ENCODE results near the gene DKK3. TPM values are rescaled to one million over a fixed set of nuclear protein-coding genes. Genes with fewer than 3 reads are reported as not detected.

DKK3 gene
- polyA plus RNA-seq, 1 experiment, result 1,276 TPM

DNA sequence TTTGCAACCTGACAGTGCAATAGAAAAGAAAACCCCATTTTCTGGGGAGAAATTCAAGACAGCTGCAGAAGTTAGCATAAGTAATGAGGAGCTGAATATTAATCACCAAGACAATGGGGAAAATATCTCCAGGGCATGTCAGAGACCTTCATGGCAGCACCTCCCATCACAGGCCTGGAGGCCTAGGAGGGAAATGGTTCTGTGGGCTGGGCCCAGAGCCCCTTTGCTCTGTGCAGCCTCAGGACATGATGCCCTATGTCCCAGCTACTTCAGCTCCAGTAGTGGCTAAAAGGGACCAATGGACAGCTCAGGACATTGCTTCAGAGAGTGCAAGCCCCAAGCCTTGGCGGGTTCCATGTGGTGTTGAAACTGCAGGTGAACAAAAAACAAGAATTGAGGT is 14.6 kb upstream of the DKK3 start:
- no peak for DNase-seq (ENCODE audit: low read depth)
- TF ChIP-seq, protein P1, sequence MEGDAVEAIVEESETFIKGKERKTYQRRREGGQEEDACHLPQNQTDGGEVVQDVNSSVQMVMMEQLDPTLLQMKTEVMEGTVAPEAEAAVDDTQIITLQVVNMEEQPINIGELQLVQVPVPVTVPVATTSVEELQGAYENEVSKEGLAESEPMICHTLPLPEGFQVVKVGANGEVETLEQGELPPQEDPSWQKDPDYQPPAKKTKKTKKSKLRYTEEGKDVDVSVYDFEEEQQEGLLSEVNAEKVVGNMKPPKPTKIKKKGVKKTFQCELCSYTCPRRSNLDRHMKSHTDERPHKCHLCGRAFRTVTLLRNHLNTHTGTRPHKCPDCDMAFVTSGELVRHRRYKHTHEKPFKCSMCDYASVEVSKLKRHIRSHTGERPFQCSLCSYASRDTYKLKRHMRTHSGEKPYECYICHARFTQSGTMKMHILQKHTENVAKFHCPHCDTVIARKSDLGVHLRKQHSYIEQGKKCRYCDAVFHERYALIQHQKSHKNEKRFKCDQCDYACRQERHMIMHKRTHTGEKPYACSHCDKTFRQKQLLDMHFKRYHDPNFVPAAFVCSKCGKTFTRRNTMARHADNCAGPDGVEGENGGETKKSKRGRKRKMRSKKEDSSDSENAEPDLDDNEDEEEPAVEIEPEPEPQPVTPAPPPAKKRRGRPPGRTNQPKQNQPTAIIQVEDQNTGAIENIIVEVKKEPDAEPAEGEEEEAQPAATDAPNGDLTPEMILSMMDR (IDR thresholded peaks at IDR 0.05; ENCODE audit: insufficient read depth, low read depth, low read length), result no peak
- Histone ChIP-seq H3K27me3 (ENCODE audit: control insufficient read depth, insufficient read depth, low read length) (no peaks in the 10 kb centered on the region), H3K36me3 (ENCODE audit: control insufficient read depth, insufficient read depth, low read length) (no peaks in the 10 kb centered on the region), H3K4me3 (ENCODE audit: low read depth, low read length) (no peak overlapping the region)
- ChIA-PET POLR2A (no interaction called here), CTCF (no interaction called here)

DNA sequence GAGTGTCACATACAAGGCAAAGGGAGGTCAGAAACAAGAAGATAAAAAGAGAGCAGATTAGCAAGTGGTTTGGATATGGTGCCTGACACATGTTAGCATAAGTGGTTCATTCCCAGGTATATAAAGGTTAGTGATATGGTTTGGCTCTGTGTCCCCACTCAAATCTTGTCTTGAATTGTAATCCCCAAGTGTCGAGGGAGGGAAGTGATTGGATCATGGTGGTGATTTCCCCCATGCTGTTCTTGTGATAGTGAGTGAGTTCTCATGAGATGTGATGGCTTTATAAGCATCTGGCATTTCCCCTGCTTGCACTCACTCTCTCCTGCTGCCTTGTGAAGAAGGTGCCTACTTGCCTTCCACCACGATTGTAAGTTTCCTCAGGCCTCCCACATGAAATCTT is 12.1 kb upstream of the DKK3 start:
- CTCF ChIA-PET, result interaction anchor here (1.4 kb wide), 1 partner anchor 222 kb away, joined by 3 read pairs; no protein-coding TSS in a partner anchor
- TF ChIP-seq, protein P1 (IDR thresholded peaks at IDR 0.05; ENCODE audit: insufficient read depth, low read depth, low read length), result no peak

GRCh38 chr11:12019866-12020416 is 11.5 kb upstream of the DKK3 start:
- Histone ChIP-seq H3K36me3 (ENCODE audit: control insufficient read depth, insufficient read depth, low read length) (no peaks in the 10 kb centered on the region), H3K27me3 (ENCODE audit: control insufficient read depth, insufficient read depth, low read length) (no peaks in the 10 kb centered on the region), H3K4me3 (ENCODE audit: low read depth, low read length) (no peak overlapping the region)
- POLR2A ChIA-PET, result no interaction called here
- TF ChIP-seq, protein P1 (IDR thresholded peaks at IDR 0.05; ENCODE audit: insufficient read depth, low read depth, low read length), result no peak
- CTCF ChIA-PET, result interaction anchor here (1.9 kb wide), 1 partner anchor 8 kb away, joined by 8 read pairs; no protein-coding TSS in a partner anchor
- no peak for DNase-seq (ENCODE audit: low read depth)

More for the DNA sequence above, 12.1 kb upstream of the DKK3 start:
- no peaks in the 10 kb centered on the region for H3K36me3 ChIP-seq (ENCODE audit: control insufficient read depth, insufficient read depth, low read length)
- H3K4me3 ChIP-seq (ENCODE audit: low read depth, low read length), result no peak overlapping the region
- no peak for DNase-seq (ENCODE audit: low read depth)
- POLR2A ChIA-PET, result no interaction called here
- no peaks in the 10 kb centered on the region for H3K27me3 ChIP-seq (ENCODE audit: control insufficient read depth, insufficient read depth, low read length)

DNA sequence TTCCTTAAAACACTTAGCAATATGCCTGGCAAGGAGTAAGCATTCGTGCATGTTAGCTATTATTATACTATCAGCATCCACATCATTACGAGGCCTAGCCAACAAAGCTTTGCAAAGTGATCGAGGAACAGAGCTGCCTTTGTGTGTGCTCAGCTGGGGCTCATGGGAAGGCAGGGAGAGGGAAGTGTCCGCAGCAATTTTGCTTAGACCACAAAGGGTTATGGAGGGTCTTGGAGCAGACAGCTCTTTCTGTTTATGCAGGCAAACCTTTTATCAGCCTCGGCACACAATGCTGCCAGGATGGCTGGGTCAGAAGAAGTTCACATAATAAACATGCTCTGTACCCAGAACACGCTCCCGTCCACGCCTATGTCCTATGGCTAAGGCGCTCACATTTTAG is 10.9 kb upstream of the DKK3 start:
- ChIA-PET POLR2A (no interaction called here), CTCF (interaction anchor here (1.4 to 1.9 kb wide), 2 partner anchors 8 to 27 kb away, joined by 4 to 8 read pairs; no protein-coding TSS in a partner anchor)
- TF ChIP-seq, protein P1 (IDR thresholded peaks at IDR 0.05; ENCODE audit: insufficient read depth, low read depth, low read length), result no peak
- no peak for DNase-seq (ENCODE audit: low read depth)
- H3K27me3 ChIP-seq (ENCODE audit: control insufficient read depth, insufficient read depth, low read length), result no peaks in the 10 kb centered on the region
- no peaks in the 10 kb centered on the region for H3K36me3 ChIP-seq (ENCODE audit: control insufficient read depth, insufficient read depth, low read length)
- H3K4me3 ChIP-seq (ENCODE audit: low read depth, low read length), result no peak overlapping the region

DNA sequence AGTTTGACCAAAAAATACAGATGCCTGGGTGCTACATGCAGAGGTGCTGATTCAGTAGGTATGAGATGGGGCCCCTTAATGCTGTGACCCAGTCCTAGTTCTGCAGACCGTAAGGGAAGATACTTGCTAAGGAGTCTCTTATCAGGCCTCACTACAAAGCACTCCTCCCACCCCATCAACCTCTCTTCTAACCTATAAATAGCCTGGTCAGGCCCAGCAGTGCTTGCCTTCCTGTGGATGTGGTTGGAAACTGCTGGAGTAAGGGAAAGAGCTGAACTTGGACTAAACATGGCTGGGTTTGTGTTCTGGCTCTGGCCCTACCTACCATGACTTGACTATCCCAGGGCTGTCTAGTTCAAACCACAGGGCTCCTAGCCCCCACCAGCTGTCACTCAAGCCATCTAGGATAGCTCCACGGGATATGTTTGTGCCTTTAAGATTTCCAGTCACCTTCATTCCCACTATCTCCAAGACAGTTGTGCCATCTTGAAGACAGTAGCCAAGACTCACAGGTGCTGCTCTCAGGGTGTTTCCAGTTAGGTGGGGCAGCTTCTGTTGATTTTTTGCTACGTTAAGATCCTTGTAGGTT is 9.5 kb upstream of the DKK3 start:
- Histone ChIP-seq H3K27me3 (ENCODE audit: control insufficient read depth, insufficient read depth, low read length) (no peaks in the 10 kb centered on the region), H3K4me3 (ENCODE audit: low read depth, low read length) (no peak overlapping the region), H3K36me3 (ENCODE audit: control insufficient read depth, insufficient read depth, low read length) (no peaks in the 10 kb centered on the region)
- ChIA-PET POLR2A (no interaction called here), CTCF (interaction anchor here (0.9 to 1.9 kb wide), 6 partner anchors 10 to 87 kb away, joined by 3 to 8 read pairs (median 4); no protein-coding TSS in a partner anchor)
- DNase-seq (ENCODE audit: low read depth), result no peak
- TF ChIP-seq, protein P1 (IDR thresholded peaks at IDR 0.05; ENCODE audit: insufficient read depth, low read depth, low read length), result no peak

Measured in BJ (cell line).